SU-DHL-6 (cell line): ENCODE measurements around the gene MIDN.
"Not testable (repeated sequence)": the region's sequence is repeated elsewhere in the genome, so short reads cannot be mapped to it uniquely, and the experiment has no call there.

Experiments
- H2AFZ ChIP-seq: fragments of 200-600 bp; sonication (generic); 2 replicates; pipeline ENCODE4 v1.6.1; 2014; ENCODE audit warnings: low read depth, mild to moderate bottlenecking, moderate library complexity, mixed read lengths, antibody characterized with exemption, low read length; ENCODE audit not compliant: severe bottlenecking
- H3F3A ChIP-seq: fragments of 200-600 bp; shearing (Covaris generic); 2 replicates; pipeline ENCODE4 v1.6.0; 2016; ENCODE audit warnings: antibody characterized with exemption, mild to moderate bottlenecking; ENCODE audit not compliant: insufficient read depth
- H3K27ac ChIP-seq: fragments of 200-600 bp; sonication (generic); 2 replicates; pipeline ENCODE4 v1.5.1; 2016; ENCODE audit warnings: low read depth, mild to moderate bottlenecking, low read length, moderate library complexity, mixed read lengths
- H3K27me3 ChIP-seq: fragments of 200-600 bp; sonication (generic), shearing (Covaris generic); 2 replicates; pipeline ENCODE4 v1.6.0; 2014; ENCODE audit warnings: mild to moderate bottlenecking, low read length
- H3K36me3 ChIP-seq: fragments of 200-600 bp; sonication (generic); 2 replicates; pipeline ENCODE4 v1.6.1; 2014; ENCODE audit warnings: mild to moderate bottlenecking, low read length, mixed read lengths
- H3K4me2 ChIP-seq: fragments of 300-600, 200-600 bp; shearing (Covaris generic), sonication (generic); 2 replicates; pipeline ENCODE4 v1.6.0; 2014; ENCODE audit warnings: low read length, low read depth, mild to moderate bottlenecking; ENCODE audit not compliant: poor library complexity, severe bottlenecking
- H3K4me3 ChIP-seq: fragments of 200-600 bp; sonication (generic); 2 replicates; pipeline ENCODE4 v1.5.1; 2014; ENCODE audit warnings: antibody characterized with exemption, low read length, mild to moderate bottlenecking, mixed read lengths; ENCODE audit not compliant: insufficient read depth, poor library complexity, severe bottlenecking
- H3K79me2 ChIP-seq: fragments of 200-600 bp; sonication (generic); 2 replicates; pipeline ENCODE4 v1.6.1; 2014; ENCODE audit warnings: mild to moderate bottlenecking, low read length, moderate library complexity; ENCODE audit not compliant: insufficient read depth
- H3K9ac ChIP-seq: fragments of 200-600 bp; sonication (generic); 2 replicates; pipeline ENCODE4 v1.7.0; 2014; ENCODE audit warnings: mild to moderate bottlenecking, low read length
- H3K9me2 ChIP-seq: fragments of 200-600 bp; sonication (generic); replicated peaks from 2 replicates; pipeline ENCODE4 v1.6.1; 2014; ENCODE audit warnings: low read length; ENCODE audit not compliant: insufficient read depth
- H3K9me3 ChIP-seq: fragments of 200-600 bp; sonication (generic); 2 replicates; pipeline ENCODE4 v1.6.1; 2014; ENCODE audit warnings: low read length, mixed read lengths; ENCODE audit not compliant: insufficient read depth
- H4K20me1 ChIP-seq: fragments of 200-600 bp; sonication (generic); 2 replicates; pipeline ENCODE4 v1.6.1; 2014; ENCODE audit warnings: low read depth, mild to moderate bottlenecking, antibody characterized with exemption, low read length, moderate library complexity, mixed read lengths
- EZH2phosphoT487 ChIP-seq: fragments of 200-600 bp; sonication (generic), shearing (Covaris generic); conservative IDR thresholded peaks from 2 replicates; pipeline ENCODE4 v1.6.1; 2018; ENCODE audit warnings: mild to moderate bottlenecking, antibody characterized with exemption, low read length, moderate library complexity, mixed read lengths
- TF ChIP-seq, protein P1 (sequence below): fragments of 200-600 bp; sonication (generic); IDR thresholded peaks from one replicate; pipeline ENCODE4 v1.5.1; 2017; ENCODE audit warnings: antibody characterized with exemption, mild to moderate bottlenecking, low read length, moderate library complexity; ENCODE audit not compliant: insufficient read depth, poor library complexity, severe bottlenecking

Gene MIDN

DNA sequence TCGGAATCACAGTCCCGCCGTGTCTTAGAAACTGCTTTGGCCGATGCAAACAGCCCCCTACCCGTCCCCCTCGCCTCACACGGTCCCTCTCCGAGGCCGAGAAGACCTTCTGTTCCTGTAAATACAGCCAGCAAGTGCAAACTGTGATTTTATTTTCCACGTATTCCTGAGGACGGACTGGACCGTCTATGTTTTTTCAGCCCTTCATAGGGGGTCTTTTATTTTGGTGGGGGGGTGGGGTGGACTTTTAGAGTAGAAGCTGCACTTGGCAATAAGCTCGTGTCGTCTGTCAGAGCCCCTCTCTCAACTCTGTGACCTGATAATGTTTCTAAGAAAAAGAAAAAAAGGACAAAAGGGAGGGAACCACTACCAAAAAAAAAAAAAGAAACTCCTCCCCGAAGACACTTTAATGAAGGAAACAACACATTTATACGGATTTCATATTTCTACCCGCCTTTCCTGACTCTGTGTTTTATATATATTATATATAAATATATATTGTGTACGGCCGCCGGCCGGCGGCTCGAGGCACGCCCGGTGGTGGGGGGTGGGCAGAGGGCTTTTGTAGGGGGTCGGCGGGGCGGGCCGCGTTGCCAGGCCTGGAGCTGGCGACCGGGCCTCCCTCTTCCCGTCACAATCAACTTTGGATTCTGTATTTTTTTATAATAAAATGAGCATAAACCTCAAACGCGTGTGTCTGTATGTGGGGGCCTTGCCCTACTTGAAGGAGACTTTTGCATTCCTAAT is 52.5 kb downstream of the MIDN start:
- Histone ChIP-seq H3K4me2 (no peak overlapping the region), H3K4me3 (no peak overlapping the region), H3K9ac (no peak overlapping the region), H2AFZ (no peak overlapping the region), H3K79me2 (no peaks in the 10 kb centered on the region), H3F3A (no peaks in the 10 kb centered on the region), H3K9me3 (no peaks in the 10 kb centered on the region), H4K20me1 (no peaks in the 10 kb centered on the region), H3K27ac (no peak overlapping the region), H3K36me3 (no peaks in the 10 kb centered on the region), H3K27me3 (no peaks in the 10 kb centered on the region), H3K9me2 (no peaks in the 10 kb centered on the region)
- no peak for TF ChIP-seq EZH2phosphoT487
- TF ChIP-seq, protein P1, sequence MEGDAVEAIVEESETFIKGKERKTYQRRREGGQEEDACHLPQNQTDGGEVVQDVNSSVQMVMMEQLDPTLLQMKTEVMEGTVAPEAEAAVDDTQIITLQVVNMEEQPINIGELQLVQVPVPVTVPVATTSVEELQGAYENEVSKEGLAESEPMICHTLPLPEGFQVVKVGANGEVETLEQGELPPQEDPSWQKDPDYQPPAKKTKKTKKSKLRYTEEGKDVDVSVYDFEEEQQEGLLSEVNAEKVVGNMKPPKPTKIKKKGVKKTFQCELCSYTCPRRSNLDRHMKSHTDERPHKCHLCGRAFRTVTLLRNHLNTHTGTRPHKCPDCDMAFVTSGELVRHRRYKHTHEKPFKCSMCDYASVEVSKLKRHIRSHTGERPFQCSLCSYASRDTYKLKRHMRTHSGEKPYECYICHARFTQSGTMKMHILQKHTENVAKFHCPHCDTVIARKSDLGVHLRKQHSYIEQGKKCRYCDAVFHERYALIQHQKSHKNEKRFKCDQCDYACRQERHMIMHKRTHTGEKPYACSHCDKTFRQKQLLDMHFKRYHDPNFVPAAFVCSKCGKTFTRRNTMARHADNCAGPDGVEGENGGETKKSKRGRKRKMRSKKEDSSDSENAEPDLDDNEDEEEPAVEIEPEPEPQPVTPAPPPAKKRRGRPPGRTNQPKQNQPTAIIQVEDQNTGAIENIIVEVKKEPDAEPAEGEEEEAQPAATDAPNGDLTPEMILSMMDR: no peak

DNA sequence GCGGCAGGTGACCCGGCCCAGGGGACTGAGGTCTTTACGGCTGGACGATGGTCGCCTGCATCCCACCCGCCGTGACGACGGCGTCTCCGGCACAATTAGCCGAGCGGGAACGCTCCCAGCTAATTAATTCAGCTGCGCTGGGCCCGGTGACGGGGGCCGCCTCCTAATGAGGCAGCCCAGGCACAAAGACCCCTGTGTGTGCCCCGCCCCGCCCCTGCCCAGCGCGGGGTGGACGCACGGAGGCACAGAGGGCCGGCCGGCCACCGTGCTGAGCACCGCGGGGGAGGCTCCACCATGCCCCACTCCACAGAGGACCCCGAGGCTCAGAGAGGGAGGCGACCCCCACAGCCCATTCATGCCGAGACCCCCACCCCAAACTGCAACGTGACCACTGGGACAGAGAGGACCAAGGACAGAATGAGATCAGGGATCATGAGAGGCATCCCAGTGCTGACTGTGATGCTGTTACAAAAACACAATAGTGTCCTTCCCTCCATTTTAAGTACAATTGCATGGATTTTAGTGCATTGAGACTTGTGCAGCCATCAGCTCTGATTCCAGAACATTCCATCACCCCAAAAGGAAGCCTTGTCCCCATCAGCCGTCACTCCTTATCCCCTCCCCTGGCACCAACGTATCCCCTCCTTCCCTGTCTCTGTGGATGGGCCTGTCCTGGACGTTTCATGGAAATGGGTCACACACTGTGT is 54.3 kb downstream of the MIDN start:
- H3F3A ChIP-seq: no peaks in the 10 kb centered on the region
- no peak overlapping the region for H3K27ac ChIP-seq
- H3K4me3 ChIP-seq: no peak overlapping the region
- no peaks in the 10 kb centered on the region for H3K79me2 ChIP-seq
- no peak overlapping the region for H3K9ac ChIP-seq
- H3K4me2 ChIP-seq: no peak overlapping the region
- TF ChIP-seq, protein P1: no peak
- no peak for TF ChIP-seq EZH2phosphoT487
- no peak overlapping the region for H2AFZ ChIP-seq
- no peaks in the 10 kb centered on the region for H4K20me1 ChIP-seq
- H3K27me3 ChIP-seq: no peaks in the 10 kb centered on the region
- no peaks in the 10 kb centered on the region for H3K9me2 ChIP-seq
- H3K9me3 ChIP-seq: no peaks in the 10 kb centered on the region
- no peaks in the 10 kb centered on the region for H3K36me3 ChIP-seq

DNA sequence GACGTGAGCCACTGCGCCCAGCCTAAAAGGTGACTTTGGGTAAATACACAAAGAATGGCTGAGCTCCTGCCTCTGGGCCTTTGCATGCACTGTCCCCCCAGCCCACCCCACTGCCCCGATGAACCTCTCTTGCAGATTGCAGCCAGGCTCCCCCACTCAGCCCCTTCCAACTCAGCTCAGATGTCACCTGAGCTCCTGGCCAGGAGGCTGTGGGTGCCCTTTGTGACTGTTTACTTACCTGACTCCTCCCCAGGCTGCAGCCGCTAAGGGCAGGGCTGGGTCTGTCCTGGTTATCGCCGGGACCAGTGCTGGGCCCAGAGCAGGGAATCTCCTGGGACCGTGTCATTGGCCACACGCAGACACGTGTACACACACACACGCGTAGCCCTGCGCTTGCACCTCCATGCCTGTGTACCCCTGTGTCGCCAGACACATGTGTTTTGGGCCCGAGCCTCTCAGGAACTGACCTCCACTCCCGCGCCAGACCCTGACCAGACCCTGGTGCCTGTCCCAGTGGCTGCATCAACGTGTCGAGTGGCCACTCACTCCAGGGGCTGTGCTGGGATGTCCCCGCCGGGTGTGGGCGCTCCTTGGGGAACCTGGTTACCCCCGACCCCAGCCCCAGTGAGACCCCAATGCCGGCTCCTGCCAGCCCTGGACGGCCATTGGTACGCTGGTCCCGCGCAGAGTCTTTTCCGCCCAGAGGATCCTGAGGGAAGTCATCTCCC is 56.0 kb downstream of the MIDN start:
- no peak overlapping the region for H3K4me3 ChIP-seq
- H3K4me2 ChIP-seq: no peak overlapping the region
- no peaks in the 10 kb centered on the region for H3K9me3 ChIP-seq
- H3K79me2 ChIP-seq: no peaks in the 10 kb centered on the region
- no peak overlapping the region for H3K27ac ChIP-seq
- no peaks in the 10 kb centered on the region for H3K27me3 ChIP-seq
- no peaks in the 10 kb centered on the region for H3K9me2 ChIP-seq
- no peaks in the 10 kb centered on the region for H3K36me3 ChIP-seq
- H3F3A ChIP-seq: no peaks in the 10 kb centered on the region
- no peak overlapping the region for H2AFZ ChIP-seq
- no peaks in the 10 kb centered on the region for H4K20me1 ChIP-seq
- TF ChIP-seq EZH2phosphoT487: no peak
- TF ChIP-seq, protein P1: no peak
- no peak overlapping the region for H3K9ac ChIP-seq

DNA sequence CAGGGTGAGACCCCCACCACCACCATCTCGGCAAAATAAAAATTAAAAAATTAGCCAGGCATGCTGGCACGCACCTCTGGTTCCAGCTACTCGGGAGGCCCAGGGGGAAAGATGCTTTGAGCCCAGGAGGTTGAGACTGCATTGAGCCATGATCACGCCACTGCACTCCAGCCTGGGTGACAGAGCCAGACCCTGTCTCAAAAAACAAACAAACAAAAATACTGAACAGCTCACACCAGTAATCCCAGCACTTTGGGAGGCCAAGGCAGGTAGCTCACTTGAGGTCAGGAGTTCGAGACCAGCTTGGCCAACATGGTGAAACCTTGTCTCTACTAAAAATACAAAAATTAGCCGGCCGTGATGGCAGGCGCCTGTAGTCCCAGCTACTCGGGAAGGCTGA is 57.0 kb downstream of the MIDN start:
- not testable (repeated sequence) for H3K9me2 ChIP-seq, H3K9ac ChIP-seq, H2AFZ ChIP-seq, H3K79me2 ChIP-seq, H3K4me3 ChIP-seq, H4K20me1 ChIP-seq, H3K27ac ChIP-seq, H3K27me3 ChIP-seq, H3K36me3 ChIP-seq, H3K4me2 ChIP-seq, H3F3A ChIP-seq, H3K9me3 ChIP-seq
